Liver (tissue), 9 donors: ENCODE measurements around the gene LMNTD2. TPM values are rescaled to one million over a fixed set of nuclear protein-coding genes. Genes with fewer than 3 reads are reported as not detected.

ENCODE experiments used
- DNase-seq: peaks from one replicate; pipeline ENCODE4 v3.0.0-alpha.2; 2017; ENCODE audit warnings: low spot score
- H3K27ac ChIP-seq, 2 donors: one replicate each; pipeline ENCODE4 v1.7.0; 2013; ENCODE audit warnings: inconsistent platforms in 2 of 2, low read length in 2 of 2, control low read depth in 1 of 2, low read depth in 1 of 2, mild to moderate bottlenecking in 1 of 2
- H3K27me3 ChIP-seq, 4 donors: one replicate each; pipeline versions ENCODE4 v1.6.1 to v1.7.0; 2013; ENCODE audit warnings: low read length in 3 of 4, inconsistent platforms in 1 of 4, mild to moderate bottlenecking in 1 of 4, moderate library complexity in 1 of 4; ENCODE audit not compliant: control insufficient read depth in 4 of 4, insufficient read depth in 4 of 4
- H3K36me3 ChIP-seq, 4 donors: one replicate each; pipeline versions ENCODE4 v1.6.1 to v1.7.0; 2013; ENCODE audit warnings: low read length in 3 of 4, mild to moderate bottlenecking in 3 of 4, low read depth in 1 of 4, moderate library complexity in 1 of 4; ENCODE audit not compliant: control insufficient read depth in 4 of 4, insufficient read depth in 3 of 4
- H3K4me1 ChIP-seq, 4 donors: one replicate each; pipeline versions ENCODE4 v1.6.1 to v1.7.0; 2013; ENCODE audit warnings: low read length in 3 of 4, mild to moderate bottlenecking in 3 of 4, moderate library complexity in 1 of 4; ENCODE audit not compliant: control insufficient read depth in 4 of 4, insufficient read depth in 4 of 4
- H3K4me3 ChIP-seq, 3 donors: one replicate each; pipeline versions ENCODE4 v1.6.1 to v1.7.0; 2013; ENCODE audit warnings: low read length in 3 of 3, control low read depth in 1 of 3, low read depth in 1 of 3, mild to moderate bottlenecking in 1 of 3
- H3K9ac ChIP-seq, 2 donors: one replicate each; pipeline ENCODE4 v1.7.0; 2013; ENCODE audit warnings: low read length in 2 of 2, mild to moderate bottlenecking in 2 of 2, moderate library complexity in 2 of 2, control low read depth in 1 of 2, low read depth in 1 of 2
- H3K9me3 ChIP-seq, 4 donors: one replicate each; pipeline versions ENCODE4 v1.6.1 to v1.7.0; 2013; ENCODE audit warnings: low read length in 3 of 4; ENCODE audit not compliant: control insufficient read depth in 4 of 4
- EGR1 ChIP-seq, 2 donors: IDR thresholded peaks; 2 replicates each; pipeline ENCODE4 v1.6.1; 2016 to 2018; ENCODE audit warnings: antibody characterized with exemption in 2 of 2, low read depth in 2 of 2
- FOXA1 ChIP-seq: IDR thresholded peaks from 2 replicates; pipeline ENCODE4 v1.6.1; 2016; ENCODE audit warnings: antibody characterized with exemption
- FOXA2 ChIP-seq: IDR thresholded peaks from 2 replicates; pipeline ENCODE4 v1.6.1; 2016; ENCODE audit warnings: antibody characterized with exemption
- GABPA ChIP-seq, 2 donors: IDR thresholded peaks in 1 of 2; conservative IDR thresholded peaks in 1 of 2; 2 replicates each; pipeline ENCODE4 v1.6.1; 2016; ENCODE audit warnings: antibody characterized with exemption in 2 of 2, mild to moderate bottlenecking in 1 of 2, moderate library complexity in 1 of 2
- HNF4A ChIP-seq, 2 donors: conservative IDR thresholded peaks; 2 replicates each; pipeline ENCODE4 v1.6.1; 2016; ENCODE audit warnings: antibody characterized with exemption in 2 of 2, mild to moderate bottlenecking in 2 of 2
- HNF4G ChIP-seq: IDR thresholded peaks from 2 replicates; pipeline ENCODE4 v1.6.1; 2016; ENCODE audit warnings: antibody characterized with exemption
- JUND ChIP-seq, 2 donors: IDR thresholded peaks; 2 replicates each; pipeline ENCODE4 v1.6.1; 2016; ENCODE audit warnings: antibody characterized with exemption in 2 of 2
- NR2F2 ChIP-seq: IDR thresholded peaks from 2 replicates; pipeline ENCODE4 v1.6.1; 2016; ENCODE audit warnings: antibody characterized with exemption
- RAD21 ChIP-seq, 2 donors: IDR thresholded peaks; 2 replicates each; pipeline ENCODE4 v1.6.1; 2016; ENCODE audit warnings: antibody characterized with exemption in 2 of 2, mild to moderate bottlenecking in 2 of 2
- RXRA ChIP-seq, 2 donors: IDR thresholded peaks; 2 replicates each; pipeline ENCODE4 v1.6.1; 2017 to 2018; ENCODE audit warnings: antibody characterized with exemption in 2 of 2, mild to moderate bottlenecking in 1 of 2
- SP1 ChIP-seq: IDR thresholded peaks from 2 replicates; pipeline ENCODE4 v1.6.1; 2018; ENCODE audit warnings: antibody characterized with exemption, mild to moderate bottlenecking
- TAF1 ChIP-seq: conservative IDR thresholded peaks from 2 replicates; pipeline ENCODE4 v1.6.1; 2016; ENCODE audit warnings: antibody characterized with exemption, mild to moderate bottlenecking
- YY1 ChIP-seq: IDR thresholded peaks from 2 replicates; pipeline ENCODE4 v1.6.1; 2016; ENCODE audit warnings: antibody characterized with exemption, mild to moderate bottlenecking
- WGBS: extraction: QIAGEN DNeasy Blood & Tissue Kit; methylation state at CpG from one replicate; pipeline ENCODE4 v1.1.7; 2013; 5-methylcytosine and 5-hydroxymethylcytosine counted together
- polyA plus RNA-seq, 2 donors: library from polyadenylated mRNA; stranded (reverse) in 1 of 2; unstranded in 1 of 2; fragments of 200-250 nt in 1 of 2; fragments of >200 nt in 1 of 2; fragmentation: Nextera tagmentation in 1 of 2; extraction: Ambion mirVana in 1 of 2; gene quantifications; one replicate each; pipeline versions ENCODE4 v1.2.1 to v1.2.3, GENCODE V29; 2013 to 2015
- total RNA-seq, 2 donors: library from RNA; depleted of rRNA; stranded (reverse); fragments of >200 nt; gene quantifications; one replicate each; pipeline ENCODE4 v1.2.3, GENCODE V29; 2014
- TF ChIP-seq, protein P1 (sequence below): IDR thresholded peaks from 2 replicates; pipeline ENCODE4 v1.6.1; 2016; ENCODE audit warnings: antibody characterized with exemption, mild to moderate bottlenecking
- TF ChIP-seq, protein P2 (sequence below): IDR thresholded peaks from 2 replicates; pipeline ENCODE4 v1.6.1; 2016; ENCODE audit warnings: antibody characterized with exemption
- TF ChIP-seq, protein P3 (sequence below): fragments of 150-350 bp; IDR thresholded peaks from 2 replicates; pipeline ENCODE4 v1.5.1; 2017; ENCODE audit warnings: improper control_type of control experiment, low read depth, low read length; ENCODE audit not compliant: missing input control
- donor health status: healthy.
- donor health status: healthy.
- donor health status: healthy.
- donor health status: healthy.
- donor health status: healthy.

The LMNTD2 gene
- total and polyA plus RNA-seq, 4 donors: 1.2 to 4.6 (median 2.3) TPM

DNA sequence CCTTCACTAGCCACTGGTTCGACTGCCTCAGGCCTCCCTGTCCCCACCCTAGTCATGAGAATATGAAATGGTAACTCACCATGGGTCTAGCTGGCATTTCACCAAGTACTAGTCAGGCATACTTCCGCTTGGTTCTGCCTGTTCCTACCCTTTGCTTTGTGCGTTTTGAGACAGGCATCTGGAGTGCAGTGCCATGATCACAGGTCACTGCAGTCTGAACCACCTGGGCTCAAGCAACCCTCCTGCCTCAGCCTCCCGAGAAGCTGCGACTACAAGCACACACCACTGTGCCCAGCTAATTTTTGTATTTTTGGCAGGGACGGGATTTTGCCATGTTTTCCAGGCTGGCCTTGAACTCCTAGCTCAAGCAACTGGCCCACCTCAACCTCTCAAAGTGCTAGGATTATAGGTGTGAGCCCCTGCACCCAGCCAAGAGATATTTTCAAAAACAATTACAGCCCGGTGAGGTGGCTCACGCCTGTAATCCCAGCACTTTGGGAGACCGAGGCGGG is 39.3 kb downstream of the LMNTD2 start:
- TF ChIP-seq, protein P1, sequence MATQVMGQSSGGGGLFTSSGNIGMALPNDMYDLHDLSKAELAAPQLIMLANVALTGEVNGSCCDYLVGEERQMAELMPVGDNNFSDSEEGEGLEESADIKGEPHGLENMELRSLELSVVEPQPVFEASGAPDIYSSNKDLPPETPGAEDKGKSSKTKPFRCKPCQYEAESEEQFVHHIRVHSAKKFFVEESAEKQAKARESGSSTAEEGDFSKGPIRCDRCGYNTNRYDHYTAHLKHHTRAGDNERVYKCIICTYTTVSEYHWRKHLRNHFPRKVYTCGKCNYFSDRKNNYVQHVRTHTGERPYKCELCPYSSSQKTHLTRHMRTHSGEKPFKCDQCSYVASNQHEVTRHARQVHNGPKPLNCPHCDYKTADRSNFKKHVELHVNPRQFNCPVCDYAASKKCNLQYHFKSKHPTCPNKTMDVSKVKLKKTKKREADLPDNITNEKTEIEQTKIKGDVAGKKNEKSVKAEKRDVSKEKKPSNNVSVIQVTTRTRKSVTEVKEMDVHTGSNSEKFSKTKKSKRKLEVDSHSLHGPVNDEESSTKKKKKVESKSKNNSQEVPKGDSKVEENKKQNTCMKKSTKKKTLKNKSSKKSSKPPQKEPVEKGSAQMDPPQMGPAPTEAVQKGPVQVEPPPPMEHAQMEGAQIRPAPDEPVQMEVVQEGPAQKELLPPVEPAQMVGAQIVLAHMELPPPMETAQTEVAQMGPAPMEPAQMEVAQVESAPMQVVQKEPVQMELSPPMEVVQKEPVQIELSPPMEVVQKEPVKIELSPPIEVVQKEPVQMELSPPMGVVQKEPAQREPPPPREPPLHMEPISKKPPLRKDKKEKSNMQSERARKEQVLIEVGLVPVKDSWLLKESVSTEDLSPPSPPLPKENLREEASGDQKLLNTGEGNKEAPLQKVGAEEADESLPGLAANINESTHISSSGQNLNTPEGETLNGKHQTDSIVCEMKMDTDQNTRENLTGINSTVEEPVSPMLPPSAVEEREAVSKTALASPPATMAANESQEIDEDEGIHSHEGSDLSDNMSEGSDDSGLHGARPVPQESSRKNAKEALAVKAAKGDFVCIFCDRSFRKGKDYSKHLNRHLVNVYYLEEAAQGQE: no peak
- TF ChIP-seq SP1: no peak
- no peak for TF ChIP-seq EGR1 (IDR thresholded peaks at IDR 0.05; ENCODE audit: low read depth in 2 of 2)
- H3K4me3 ChIP-seq: no peak overlapping the region
- H3K36me3 ChIP-seq: no peaks in the 10 kb centered on the region
- DNase-seq: no peak
- no peaks in the 10 kb centered on the region for H3K27me3 ChIP-seq
- peaks cover 0 to 5% (median 1%) of the 10 kb centered on the region in 4 donors for H3K4me1 ChIP-seq
- H3K9ac ChIP-seq: no peak overlapping the region
- H3K27ac ChIP-seq: no peak overlapping the region
- 95% methylated on average over 10 of the region's 10 CpGs for WGBS
- H3K9me3 ChIP-seq: no peaks in the 10 kb centered on the region

DNA sequence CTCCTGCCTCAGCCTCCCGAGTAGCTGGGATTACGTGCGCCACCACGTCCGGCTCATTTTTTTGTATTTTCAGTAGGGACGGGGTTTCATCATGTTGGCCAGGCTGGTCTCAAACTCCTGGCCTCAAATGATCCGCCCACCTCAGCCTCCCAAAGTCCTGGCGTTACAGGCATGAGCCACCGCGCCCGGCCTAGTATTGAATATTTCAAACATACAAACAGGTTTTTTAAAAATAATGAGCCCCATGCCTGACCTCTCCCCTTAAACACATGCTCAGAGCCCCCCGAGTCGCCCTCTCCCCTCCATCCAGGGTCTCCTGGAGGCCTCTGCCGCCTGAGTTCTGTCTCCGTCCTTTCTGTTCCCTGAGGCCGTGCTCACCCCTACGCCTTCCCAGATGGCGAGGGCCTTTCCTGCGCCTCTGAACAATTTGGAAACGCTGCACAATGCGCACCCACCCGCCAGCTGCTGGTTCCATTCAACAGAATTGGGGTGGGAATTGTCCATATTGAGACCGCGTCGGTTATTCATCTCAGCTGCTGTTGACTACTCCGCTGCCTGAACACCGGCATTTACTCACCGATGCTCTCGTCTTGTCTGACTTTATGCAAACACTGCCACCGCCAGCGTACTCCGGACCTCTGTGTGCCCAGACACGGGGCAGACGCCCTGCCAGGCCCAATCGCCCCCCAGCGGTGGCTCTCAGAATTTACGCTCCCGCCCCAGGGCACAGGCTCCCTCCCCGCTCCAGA is 39.9 kb downstream of the LMNTD2 start:
- Histone ChIP-seq H3K27ac (no peak overlapping the region), H3K9me3 (no peaks in the 10 kb centered on the region), H3K27me3 (no peaks in the 10 kb centered on the region), H3K4me1 (peaks cover 0 to 5% (median 1%) of the 10 kb centered on the region in 4 donors), H3K4me3 (no peak overlapping the region), H3K9ac (no peak overlapping the region), H3K36me3 (no peaks in the 10 kb centered on the region)
- TF ChIP-seq SP1: no peak
- TF ChIP-seq YY1: no peak
- TF ChIP-seq, protein P2, sequence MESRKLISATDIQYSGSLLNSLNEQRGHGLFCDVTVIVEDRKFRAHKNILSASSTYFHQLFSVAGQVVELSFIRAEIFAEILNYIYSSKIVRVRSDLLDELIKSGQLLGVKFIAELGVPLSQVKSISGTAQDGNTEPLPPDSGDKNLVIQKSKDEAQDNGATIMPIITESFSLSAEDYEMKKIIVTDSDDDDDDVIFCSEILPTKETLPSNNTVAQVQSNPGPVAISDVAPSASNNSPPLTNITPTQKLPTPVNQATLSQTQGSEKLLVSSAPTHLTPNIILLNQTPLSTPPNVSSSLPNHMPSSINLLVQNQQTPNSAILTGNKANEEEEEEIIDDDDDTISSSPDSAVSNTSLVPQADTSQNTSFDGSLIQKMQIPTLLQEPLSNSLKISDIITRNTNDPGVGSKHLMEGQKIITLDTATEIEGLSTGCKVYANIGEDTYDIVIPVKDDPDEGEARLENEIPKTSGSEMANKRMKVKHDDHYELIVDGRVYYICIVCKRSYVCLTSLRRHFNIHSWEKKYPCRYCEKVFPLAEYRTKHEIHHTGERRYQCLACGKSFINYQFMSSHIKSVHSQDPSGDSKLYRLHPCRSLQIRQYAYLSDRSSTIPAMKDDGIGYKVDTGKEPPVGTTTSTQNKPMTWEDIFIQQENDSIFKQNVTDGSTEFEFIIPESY: no peak
- no peak for TF ChIP-seq HNF4A (conservative IDR thresholded peaks at IDR 0.05)
- TF ChIP-seq JUND (IDR thresholded peaks at IDR 0.05): no peak
- no peak for TF ChIP-seq RAD21 (IDR thresholded peaks at IDR 0.05)
- no peak for TF ChIP-seq EGR1 (IDR thresholded peaks at IDR 0.05; ENCODE audit: low read depth in 2 of 2)
- TF ChIP-seq FOXA1: no peak
- TF ChIP-seq, protein P3, sequence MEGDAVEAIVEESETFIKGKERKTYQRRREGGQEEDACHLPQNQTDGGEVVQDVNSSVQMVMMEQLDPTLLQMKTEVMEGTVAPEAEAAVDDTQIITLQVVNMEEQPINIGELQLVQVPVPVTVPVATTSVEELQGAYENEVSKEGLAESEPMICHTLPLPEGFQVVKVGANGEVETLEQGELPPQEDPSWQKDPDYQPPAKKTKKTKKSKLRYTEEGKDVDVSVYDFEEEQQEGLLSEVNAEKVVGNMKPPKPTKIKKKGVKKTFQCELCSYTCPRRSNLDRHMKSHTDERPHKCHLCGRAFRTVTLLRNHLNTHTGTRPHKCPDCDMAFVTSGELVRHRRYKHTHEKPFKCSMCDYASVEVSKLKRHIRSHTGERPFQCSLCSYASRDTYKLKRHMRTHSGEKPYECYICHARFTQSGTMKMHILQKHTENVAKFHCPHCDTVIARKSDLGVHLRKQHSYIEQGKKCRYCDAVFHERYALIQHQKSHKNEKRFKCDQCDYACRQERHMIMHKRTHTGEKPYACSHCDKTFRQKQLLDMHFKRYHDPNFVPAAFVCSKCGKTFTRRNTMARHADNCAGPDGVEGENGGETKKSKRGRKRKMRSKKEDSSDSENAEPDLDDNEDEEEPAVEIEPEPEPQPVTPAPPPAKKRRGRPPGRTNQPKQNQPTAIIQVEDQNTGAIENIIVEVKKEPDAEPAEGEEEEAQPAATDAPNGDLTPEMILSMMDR: no peak
- no peak for TF ChIP-seq RXRA (IDR thresholded peaks at IDR 0.05)
- no peak for TF ChIP-seq FOXA2
- no peak for TF ChIP-seq GABPA (IDR thresholded peaks at IDR 0.05 in 1 of 2, conservative IDR thresholded peaks at IDR 0.05 in 1 of 2)
- no peak for TF ChIP-seq HNF4G
- TF ChIP-seq TAF1: no peak
- TF ChIP-seq, protein P1: no peak
- TF ChIP-seq NR2F2: no peak
- WGBS: 92% methylated on average over 39 of the region's 39 CpGs
- no peak for DNase-seq
